ENCODE measurements around the gene CCNI2. TPM values are rescaled to one million over a fixed set of nuclear protein-coding genes. Genes with fewer than 3 reads are reported as not detected.

The CCNI2 gene
- total and polyA plus RNA-seq, 9 of the 15 experiments (the other 6 are each of a cell fraction or from before 2014, with no cell fraction given): 0.05 to 1.7 (median 0.81) TPM; not detected in 5

- TF ChIP-seq ZNF398 (CRISPR knock-in tag; IDR thresholded peaks at IDR 0.05): no peak
Observed at GRCh38 chr5:132782101-132782500, 34.9 kb downstream of the CCNI2 start (continued).

- Histone ChIP-seq H3K79me2 (ENCODE audit: control insufficient read depth, insufficient read depth, low read length) (no peaks in the 10 kb centered on the region), H3K9ac (ENCODE audit: insufficient read depth in 1 of 2, low read depth in 2 of 2, low read length in 2 of 2) (peak overlapping the region in 1 of 2 experiments; percentile 58; a peak in 1 of 4 replicates), H3K9me1 (ENCODE audit: control insufficient read depth, insufficient read depth, low read length) (no peaks in the 10 kb centered on the region), H3K4me3 (no peak overlapping the region), H2AFZ (ENCODE audit: low read depth, low read length) (peak overlapping the region; percentile 56), H3K4me2 (ENCODE audit: insufficient read depth, low read length) (no peak overlapping the region; the same call in 1 of the 2 replicates), H3K36me3 (ENCODE audit: control insufficient read depth, insufficient read depth, low read length) (no peaks in the 10 kb centered on the region), H4K20me1 (replicated peaks; ENCODE audit: control insufficient read depth, insufficient read depth, low read length) (no peaks in the 10 kb centered on the region), H3K27ac (ENCODE audit: extremely low read depth, low read depth, low read length) (no peak overlapping the region), H3K4me1 (replicated peaks in 1 of 2; ENCODE audit: control insufficient read depth in 2 of 2, insufficient read depth in 2 of 2, low read length in 2 of 2) (peaks cover 23 to 55% of the 10 kb centered on the region in 2 experiments), H3K27me3 (ENCODE audit: control insufficient read depth in 2 of 2, insufficient read depth in 2 of 2, low read length in 2 of 2) (no peaks in the 10 kb centered on the region), H3K9me3 (replicated peaks; ENCODE audit: control insufficient read depth, insufficient read depth, low read depth, low read length) (no peaks in the 10 kb centered on the region)
- no peak for ATAC-seq
- in situ Hi-C loops (cut with MboI) (loop anchor here (10.0 kb wide), 1 partner anchor 1829 kb away; no protein-coding TSS in a partner anchor), intact Hi-C loops (cut with micrococcal nuclease) (no loop called here)
- no TSS peak for BruUV-seq (replicated peaks)
- no peak for DNase-seq (ENCODE audit: extremely low read depth in 1 of 4, low spot score in 3 of 4)
- CTCF ChIA-PET (ENCODE audit: low intra/inter-chr PET ratio): no interaction called here
- FAIRE-seq: no peak
- POLR2A ChIA-PET: interaction anchor here (0.7 to 1.8 kb wide), 4 partner anchors 10 to 289 kb away, joined by 3 to 5 read pairs (median 4); no protein-coding TSS in a partner anchor
- WGBS (ENCODE audit: insufficient coverage, low coverage, missing lambda C conversion rate): 72% methylated on average over 5 of the region's 5 CpGs
- TF ChIP-seq U2AF1 (optimal IDR thresholded peaks at IDR 0.05; ENCODE audit: low read depth, low read length): no peak
- no peak for TF ChIP-seq ZNF778 (CRISPR knock-in tag; IDR thresholded peaks at IDR 0.05)
- TF ChIP-seq NFIC (IDR thresholded peaks at IDR 0.05): no peak
- no peak for TF ChIP-seq SIRT6 (IDR thresholded peaks at IDR 0.05; ENCODE audit: low read depth, low read length)
- TF ChIP-seq SLC30A9 (CRISPR knock-in tag; IDR thresholded peaks at IDR 0.05): no peak
- TF ChIP-seq CLOCK (CRISPR knock-in tag; IDR thresholded peaks at IDR 0.05; ENCODE audit: borderline replicate concordance): no peak
- TF ChIP-seq MXI1 (IDR thresholded peaks at IDR 0.05; ENCODE audit: low read depth, low read length): no peak
- no peak for TF ChIP-seq PREB (CRISPR knock-in tag; IDR thresholded peaks at IDR 0.05)
- TF ChIP-seq DPF2 (IDR thresholded peaks at IDR 0.05): no peak
- TF ChIP-seq PHF20 (IDR thresholded peaks at IDR 0.05; ENCODE audit: partially characterized antibody): no peak
- TF ChIP-seq L3MBTL2 (IDR thresholded peaks at IDR 0.05): no peak
Observed at GRCh38 chr5:132785365-132785764, 38.1 kb downstream of the CCNI2 start.

All from K562 (cell line).